HepG2 (cell line): Measurements from ENCODE around the gene TCFL5. TPM values are rescaled to one million over a fixed set of nuclear protein-coding genes. Genes with fewer than 3 reads are reported as not detected.
A peak's percentile ranks its signal among the peaks of the same experiment; 100 is the strongest.

ENCODE experiments used
- CENPBD1 ChIP-seq: sonication (generic); formaldehyde crosslinking; IDR thresholded peaks from 2 replicates; pipeline ENCODE4 v1.8.0; 2022; ENCODE audit warnings: missing genetic modification reagents, low read depth, mild to moderate bottlenecking, borderline replicate concordance
- GTF2F1 ChIP-seq: fragments of 150-350 bp; IDR thresholded peaks from 2 replicates; pipeline ENCODE4 v1.6.1; 2014; ENCODE audit warnings: low read length
- HNF4A ChIP-seq: sonication (generic); formaldehyde crosslinking; IDR thresholded peaks from 2 replicates; pipeline ENCODE4 v1.4.0; 2020; ENCODE audit warnings: missing genetic modification reagents
- KDM5A ChIP-seq: fragments of 200-600 bp; sonication (generic); IDR thresholded peaks from 2 replicates; pipeline ENCODE4 v1.7.0; 2018; ENCODE audit warnings: antibody characterized with exemption, mild to moderate bottlenecking, low read length, borderline replicate concordance
- NR3C1 ChIP-seq: sonication (generic); formaldehyde crosslinking; IDR thresholded peaks from 2 replicates; pipeline ENCODE4 v1.4.0; 2020; ENCODE audit warnings: missing genetic modification reagents
- RFXANK ChIP-seq: IDR thresholded peaks from 2 replicates; pipeline ENCODE4 v1.6.1; 2016
- STAT6 ChIP-seq: sonication (generic); formaldehyde crosslinking; IDR thresholded peaks from 2 replicates; pipeline ENCODE4 v1.4.0; 2020; ENCODE audit warnings: missing genetic modification reagents, mild to moderate bottlenecking, borderline replicate concordance
- YY1 ChIP-seq: IDR thresholded peaks from 2 replicates; pipeline ENCODE4 v1.6.1; 2011; ENCODE audit warnings: low read length, low read depth, moderate library complexity, mild to moderate bottlenecking; ENCODE audit not compliant: insufficient read depth, insufficient replicate concordance
- ZBTB2 ChIP-seq: sonication (generic); formaldehyde crosslinking; IDR thresholded peaks from 2 replicates; pipeline ENCODE4 v1.8.0; 2022; ENCODE audit warnings: low read depth, missing genetic modification reagents
- ZMAT3 ChIP-seq: sonication (generic); formaldehyde crosslinking; conservative IDR thresholded peaks from 2 replicates; pipeline ENCODE4 v1.7.0; 2021; ENCODE audit warnings: missing genetic modification reagents
- ZNF180 ChIP-seq: sonication (generic); formaldehyde crosslinking; IDR thresholded peaks from 2 replicates; pipeline ENCODE4 v1.4.0; 2020; ENCODE audit warnings: low read depth, missing genetic modification reagents, borderline replicate concordance
- ZNF282 ChIP-seq: fragments of 450-650 bp; IDR thresholded peaks from 2 replicates; pipeline ENCODE4 v1.6.1; 2018; ENCODE audit not compliant: partially characterized antibody
- ZNF44 ChIP-seq: sonication (generic); formaldehyde crosslinking; IDR thresholded peaks from 2 replicates; pipeline ENCODE4 v1.5.1; 2020; ENCODE audit warnings: mild to moderate bottlenecking, missing genetic modification reagents
- ZNF547 ChIP-seq: sonication (generic); formaldehyde crosslinking; IDR thresholded peaks from 2 replicates; pipeline ENCODE4 v1.5.1; 2020; ENCODE audit warnings: mild to moderate bottlenecking, missing genetic modification reagents
- ZNF558 ChIP-seq: sonication (generic); formaldehyde crosslinking; IDR thresholded peaks from 2 replicates; pipeline ENCODE4 v1.9.0; 2022; ENCODE audit warnings: mild to moderate bottlenecking, missing genetic modification reagents, borderline replicate concordance
- ZNF605 ChIP-seq: sonication (generic); formaldehyde crosslinking; IDR thresholded peaks from 2 replicates; pipeline ENCODE4 v1.8.0; 2022; ENCODE audit warnings: mild to moderate bottlenecking, missing genetic modification reagents
- ZNF660 ChIP-seq: sonication (generic); formaldehyde crosslinking; IDR thresholded peaks from 2 replicates; pipeline ENCODE4 v1.5.1; 2020; ENCODE audit warnings: mild to moderate bottlenecking, low read depth, missing genetic modification reagents, borderline replicate concordance
- ZNF710 ChIP-seq: sonication (generic); formaldehyde crosslinking; IDR thresholded peaks from 2 replicates; pipeline ENCODE4 v1.5.0; 2020; ENCODE audit warnings: mild to moderate bottlenecking, missing genetic modification reagents, borderline replicate concordance
- ZNF773 ChIP-seq: sonication (generic); formaldehyde crosslinking; IDR thresholded peaks from 2 replicates; pipeline ENCODE4 v1.4.0; 2020; ENCODE audit warnings: missing genetic modification reagents, borderline replicate concordance
- ZNF777 ChIP-seq: sonication (generic); formaldehyde crosslinking; IDR thresholded peaks from 2 replicates; pipeline ENCODE4 v1.4.0; 2020; ENCODE audit warnings: missing genetic modification reagents
- ZNF781 ChIP-seq: sonication (generic); formaldehyde crosslinking; IDR thresholded peaks from 2 replicates; pipeline ENCODE4 v1.5.1; 2020; ENCODE audit warnings: borderline replicate concordance, mild to moderate bottlenecking, missing genetic modification reagents; ENCODE audit errors: not compliant biosample characterization
- polyA plus RNA-seq, 8 experiments: library from polyadenylated mRNA; depleted of rRNA in 3 of 8; stranded (reverse) in 7 of 8; unstranded in 1 of 8; fragments of >200 nt; fragmentation: Illumina TruSeq in 4 of 8; extraction: Trizol in 4 of 8; gene quantifications; 2 replicates each; pipeline versions ENCODE4 v1.2.1 to v1.2.3, GENCODE V29; 2011 to 2016; ENCODE audit warnings: low read depth in 4 of 8, missing spikeins in 1 of 8, mixed read lengths in 1 of 8; ENCODE audit not compliant: insufficient read depth in 1 of 8
- total RNA-seq, 5 experiments: library from RNA; depleted of rRNA; stranded (reverse); fragments of >200 nt; fragmentation: Illumina TruSeq; extraction: Trizol; gene quantifications; 2 replicates each; pipeline ENCODE4 v1.2.3, GENCODE V29; 2016; ENCODE audit warnings: low read depth in 1 of 5
- TF ChIP-seq, protein P1 (sequence below): sonication (generic); formaldehyde crosslinking; IDR thresholded peaks from 2 replicates; pipeline ENCODE4 v1.9.0; 2021; ENCODE audit warnings: missing genetic modification reagents, mild to moderate bottlenecking, borderline replicate concordance

Gene TCFL5
- total and polyA plus RNA-seq, 2 of the 13 experiments (the other 11 are each of a cell fraction or from before 2014, with no cell fraction given): 14.8 to 20.0 TPM

DNA sequence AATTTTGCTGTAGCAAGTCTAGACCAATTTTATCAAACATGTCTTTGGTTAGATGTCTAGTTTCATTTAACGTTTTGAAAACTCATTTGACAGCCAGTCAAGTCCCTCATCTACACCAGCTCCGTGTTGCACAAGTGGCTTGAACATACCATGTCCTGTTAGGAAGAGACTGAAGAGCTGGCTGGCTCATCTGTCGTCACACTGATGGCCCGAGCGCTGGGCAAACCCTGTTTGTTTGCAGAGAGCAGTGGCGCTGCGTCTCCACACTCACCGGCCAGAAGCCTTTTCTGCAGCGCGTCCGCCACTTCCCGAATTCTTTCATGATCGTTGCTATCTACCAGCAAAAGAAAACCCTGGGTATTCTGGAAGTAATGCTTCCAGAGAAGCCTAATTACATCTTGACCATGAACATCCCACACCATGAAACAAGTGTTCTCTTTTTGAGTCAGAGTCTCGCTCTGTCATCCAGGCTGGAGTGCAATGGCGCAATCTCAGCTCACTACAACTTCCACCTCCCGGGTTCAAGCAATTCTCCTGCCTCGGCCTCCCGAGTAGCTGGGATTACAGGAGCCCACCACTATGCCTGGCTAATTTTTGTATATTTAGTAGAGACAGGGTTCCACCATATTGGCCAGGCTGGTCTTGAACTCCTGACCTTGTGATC is 10.7 kb upstream of the TCFL5 start (continued):
- no peak; the same call in 1 of the 2 replicates for TF ChIP-seq ZNF710 (CRISPR knock-in tag)
- TF ChIP-seq STAT6 (CRISPR knock-in tag): no peak
- TF ChIP-seq CENPBD1 (CRISPR knock-in tag): no peak
- TF ChIP-seq ZNF660 (CRISPR knock-in tag): no peak
- no peak; the same call in 1 of the 2 replicates for TF ChIP-seq HNF4A (CRISPR knock-in tag)
- TF ChIP-seq ZNF781 (CRISPR knock-in tag): no peak
- TF ChIP-seq ZNF547 (CRISPR knock-in tag): no peak
- no peak for TF ChIP-seq GTF2F1
- TF ChIP-seq ZNF44 (CRISPR knock-in tag): peak; percentile 18; the same call in 1 of the 2 replicates
- TF ChIP-seq, protein P1, sequence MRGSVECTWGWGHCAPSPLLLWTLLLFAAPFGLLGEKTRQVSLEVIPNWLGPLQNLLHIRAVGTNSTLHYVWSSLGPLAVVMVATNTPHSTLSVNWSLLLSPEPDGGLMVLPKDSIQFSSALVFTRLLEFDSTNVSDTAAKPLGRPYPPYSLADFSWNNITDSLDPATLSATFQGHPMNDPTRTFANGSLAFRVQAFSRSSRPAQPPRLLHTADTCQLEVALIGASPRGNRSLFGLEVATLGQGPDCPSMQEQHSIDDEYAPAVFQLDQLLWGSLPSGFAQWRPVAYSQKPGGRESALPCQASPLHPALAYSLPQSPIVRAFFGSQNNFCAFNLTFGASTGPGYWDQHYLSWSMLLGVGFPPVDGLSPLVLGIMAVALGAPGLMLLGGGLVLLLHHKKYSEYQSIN: no peak
- TF ChIP-seq ZNF180 (CRISPR knock-in tag): 0 out of 2 replicates have a peak, but pooled peaks have one; percentile 7
- no peak for TF ChIP-seq KDM5A
- no peak for TF ChIP-seq NR3C1
- TF ChIP-seq ZMAT3 (CRISPR knock-in tag): no peak
- TF ChIP-seq ZNF773 (CRISPR knock-in tag): no peak
- TF ChIP-seq ZBTB2 (CRISPR knock-in tag): no peak
- no peak for TF ChIP-seq YY1
- TF ChIP-seq ZNF282: no peak
- no peak for TF ChIP-seq RFXANK (CRISPR knock-in tag)
- no peak for TF ChIP-seq ZNF777
- TF ChIP-seq ZNF558 (CRISPR knock-in tag): no peak
- TF ChIP-seq ZNF605: no peak; the same call in 1 of the 2 replicates
